Neural crest cell (in vitro differentiated cells): ENCODE results near the gene NECTIN3. TPM values are rescaled to one million over a fixed set of nuclear protein-coding genes. Genes with fewer than 3 reads are reported as not detected.

Experiments used
- DNase-seq: peaks from one replicate; pipeline ENCODE4 v3.0.0; 2021; ENCODE audit warnings: low read depth, mixed read lengths, low spot score
- H3K27ac Mint-ChIP-seq: one replicate; pipeline ENCODE4 v1.8.0; 2021; ENCODE audit warnings: mild to moderate bottlenecking, mixed read lengths; ENCODE audit not compliant: unreplicated experiment
- H3K27me3 Mint-ChIP-seq: 2 replicates; pipeline ENCODE4 v1.8.0; 2021; ENCODE audit warnings: low read depth, mild to moderate bottlenecking, mixed read lengths
- H3K36me3 Mint-ChIP-seq: 2 replicates; pipeline ENCODE4 v1.8.0; 2021; ENCODE audit warnings: low read depth, mild to moderate bottlenecking, mixed read lengths
- H3K4me1 Mint-ChIP-seq: 2 replicates; pipeline ENCODE4 v1.8.0; 2021; ENCODE audit warnings: mixed read lengths
- H3K4me3 Mint-ChIP-seq: one replicate; pipeline ENCODE4 v1.8.0; 2021; ENCODE audit warnings: mild to moderate bottlenecking, mixed read lengths
- H3K9me3 Mint-ChIP-seq: 2 replicates; pipeline ENCODE4 v1.8.0; 2021; ENCODE audit warnings: mixed read lengths
- total RNA-seq: library from RNA; stranded (reverse); gene quantifications from 2 replicates; pipeline ENCODE4 v1.2.1, GENCODE V29; 2021
- TF ChIP-seq, protein P1 (sequence below): fragments of 200-600 bp; sonication (generic); conservative IDR thresholded peaks from 2 replicates; pipeline ENCODE4 v1.5.0; 2021; ENCODE audit warnings: antibody characterized with exemption, mild to moderate bottlenecking

Gene NECTIN3
- total RNA-seq, 1 donor from 2014 or later = 40.9 TPM

DNA sequence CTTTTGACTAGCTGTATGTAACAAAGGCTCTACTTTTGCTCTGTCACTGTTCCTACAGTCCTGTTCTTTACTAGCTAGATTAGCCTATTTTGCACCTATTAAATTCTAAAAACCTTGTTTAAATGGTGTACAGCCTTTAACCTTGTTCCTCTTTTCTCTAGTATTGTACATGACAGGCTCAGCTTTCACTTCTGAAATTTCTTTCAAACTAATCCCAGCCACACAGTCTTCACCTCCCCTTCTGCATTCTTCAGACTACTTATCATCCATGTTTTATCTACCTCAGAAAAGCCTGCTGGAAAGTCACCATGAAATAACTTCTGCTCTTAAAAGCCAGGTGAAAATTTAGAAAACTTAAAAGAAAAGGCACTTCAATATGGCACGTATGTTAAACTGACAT is 122.4 kb downstream of the NECTIN3 start:
- Mint-ChIP-seq H3K27me3 (no peaks in the 10 kb centered on the region), H3K4me1 (no peaks in the 10 kb centered on the region), H3K27ac (no peak overlapping the region), H3K9me3 (no peaks in the 10 kb centered on the region), H3K4me3 (no peak overlapping the region), H3K36me3 (peaks cover 3% of the 10 kb centered on the region)
- DNase-seq = no peak
- TF ChIP-seq, protein P1, sequence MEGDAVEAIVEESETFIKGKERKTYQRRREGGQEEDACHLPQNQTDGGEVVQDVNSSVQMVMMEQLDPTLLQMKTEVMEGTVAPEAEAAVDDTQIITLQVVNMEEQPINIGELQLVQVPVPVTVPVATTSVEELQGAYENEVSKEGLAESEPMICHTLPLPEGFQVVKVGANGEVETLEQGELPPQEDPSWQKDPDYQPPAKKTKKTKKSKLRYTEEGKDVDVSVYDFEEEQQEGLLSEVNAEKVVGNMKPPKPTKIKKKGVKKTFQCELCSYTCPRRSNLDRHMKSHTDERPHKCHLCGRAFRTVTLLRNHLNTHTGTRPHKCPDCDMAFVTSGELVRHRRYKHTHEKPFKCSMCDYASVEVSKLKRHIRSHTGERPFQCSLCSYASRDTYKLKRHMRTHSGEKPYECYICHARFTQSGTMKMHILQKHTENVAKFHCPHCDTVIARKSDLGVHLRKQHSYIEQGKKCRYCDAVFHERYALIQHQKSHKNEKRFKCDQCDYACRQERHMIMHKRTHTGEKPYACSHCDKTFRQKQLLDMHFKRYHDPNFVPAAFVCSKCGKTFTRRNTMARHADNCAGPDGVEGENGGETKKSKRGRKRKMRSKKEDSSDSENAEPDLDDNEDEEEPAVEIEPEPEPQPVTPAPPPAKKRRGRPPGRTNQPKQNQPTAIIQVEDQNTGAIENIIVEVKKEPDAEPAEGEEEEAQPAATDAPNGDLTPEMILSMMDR = no peak

- H3K4me3 Mint-ChIP-seq = no peak overlapping the region
- no peaks in the 10 kb centered on the region for H3K9me3 Mint-ChIP-seq
- no peaks in the 10 kb centered on the region for H3K27me3 Mint-ChIP-seq
- no peak overlapping the region for H3K27ac Mint-ChIP-seq
- TF ChIP-seq, protein P1 = no peak
- DNase-seq = no peak
- no peaks in the 10 kb centered on the region for H3K4me1 Mint-ChIP-seq
- H3K36me3 Mint-ChIP-seq = peaks cover 5% of the 10 kb centered on the region
Measured at GRCh38 chr3:111197485-111197884, 125.9 kb downstream of the NECTIN3 start.

- Mint-ChIP-seq H3K4me3 (no peak overlapping the region), H3K9me3 (no peaks in the 10 kb centered on the region)
Measured at GRCh38 chr3:111200027-111200426, 128.4 kb downstream of the NECTIN3 start.

DNA sequence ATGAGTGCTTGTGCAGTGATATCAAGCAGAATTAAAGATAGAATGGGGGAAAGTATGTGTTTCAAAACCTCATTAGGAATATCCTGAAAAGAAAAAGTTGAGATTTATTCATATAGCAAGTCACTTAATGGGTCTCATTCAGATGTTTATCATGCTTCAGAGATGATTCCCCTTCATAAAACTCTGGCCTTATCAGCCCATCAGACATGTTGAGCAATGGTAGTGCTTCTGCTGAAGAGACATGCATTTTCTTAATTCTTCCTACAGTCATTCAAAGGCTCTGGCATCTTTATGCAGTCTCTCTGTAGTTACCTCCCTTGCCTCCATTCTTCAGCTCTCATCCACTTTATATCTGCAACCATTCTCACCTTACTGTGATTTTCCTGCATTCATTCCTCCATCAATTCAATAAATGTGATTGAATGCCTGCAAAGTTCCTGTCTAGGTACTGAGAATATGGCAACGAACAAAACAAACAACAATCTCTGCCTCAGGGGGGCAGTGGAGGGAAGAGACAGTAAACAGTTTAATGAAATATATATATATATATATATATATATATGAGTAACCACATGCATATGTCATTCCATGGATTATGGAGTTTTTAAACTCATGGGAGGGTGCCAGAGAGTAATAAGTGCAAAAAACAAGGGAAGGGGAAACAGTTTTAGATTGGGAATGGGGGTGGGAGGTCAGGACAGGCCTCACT is 138.5 kb downstream of the NECTIN3 start:
- H3K9me3 Mint-ChIP-seq = no peaks in the 10 kb centered on the region
- H3K27ac Mint-ChIP-seq = no peak overlapping the region
- TF ChIP-seq, protein P1 = no peak
- H3K4me3 Mint-ChIP-seq = no peak overlapping the region
- DNase-seq = no peak
- H3K36me3 Mint-ChIP-seq = no peaks in the 10 kb centered on the region
- no peaks in the 10 kb centered on the region for H3K27me3 Mint-ChIP-seq
- H3K4me1 Mint-ChIP-seq = no peaks in the 10 kb centered on the region

More at GRCh38 chr3:111200027-111200426, 128.4 kb downstream of the NECTIN3 start:
- Mint-ChIP-seq H3K36me3 (peaks cover 2% of the 10 kb centered on the region), H3K27ac (no peak overlapping the region), H3K4me1 (no peaks in the 10 kb centered on the region), H3K27me3 (no peaks in the 10 kb centered on the region)
- DNase-seq = no peak
- TF ChIP-seq, protein P1 = no peak

- no peaks in the 10 kb centered on the region for H3K27me3 Mint-ChIP-seq
- TF ChIP-seq, protein P1 = no peak
- H3K9me3 Mint-ChIP-seq = no peaks in the 10 kb centered on the region
- H3K4me1 Mint-ChIP-seq = no peaks in the 10 kb centered on the region
- no peak overlapping the region for H3K4me3 Mint-ChIP-seq
- no peak overlapping the region for H3K27ac Mint-ChIP-seq
- H3K36me3 Mint-ChIP-seq = no peaks in the 10 kb centered on the region
- DNase-seq = no peak
Measured at GRCh38 chr3:111210866-111211564, 139.4 kb downstream of the NECTIN3 start.
